Measurements from ENCODE around the gene RNF151.
"Not testable (repeated sequence)": the region's sequence is repeated elsewhere in the genome, so short reads cannot be mapped to it uniquely, and the experiment has no call there.

Gene RNF151

DNA sequence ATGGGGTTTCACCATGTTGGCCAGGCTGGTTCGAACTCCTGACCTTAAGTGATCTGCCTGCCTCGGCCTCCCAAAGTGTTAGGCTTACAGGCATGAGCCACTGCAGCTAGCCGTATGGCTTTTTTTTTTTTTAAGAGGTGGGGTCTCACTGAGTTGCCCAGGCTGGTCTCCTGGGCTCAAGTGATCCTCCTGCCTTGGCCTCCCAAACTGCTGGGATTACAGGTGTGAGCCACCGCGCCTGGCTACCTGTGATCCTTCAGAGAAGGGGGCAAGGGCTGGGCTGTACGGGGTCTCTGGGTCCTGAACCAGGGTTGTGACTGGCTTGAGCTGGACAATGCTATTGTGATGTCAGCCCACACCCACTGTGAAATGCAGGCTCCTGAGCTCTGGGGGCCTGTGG lies at the start of gene RNF151:
Gene RNF151, plus strand, starts transcription at position 397 of the 400 bp plus-strand sequence. CDS start 26 bp downstream, outside the sequence.
- DNase-seq, result no peak

- no peak for DNase-seq
These were observed 49.5 kb upstream of the RNF151 start for GRCh38 chr16:1917056-1917664.

DNA sequence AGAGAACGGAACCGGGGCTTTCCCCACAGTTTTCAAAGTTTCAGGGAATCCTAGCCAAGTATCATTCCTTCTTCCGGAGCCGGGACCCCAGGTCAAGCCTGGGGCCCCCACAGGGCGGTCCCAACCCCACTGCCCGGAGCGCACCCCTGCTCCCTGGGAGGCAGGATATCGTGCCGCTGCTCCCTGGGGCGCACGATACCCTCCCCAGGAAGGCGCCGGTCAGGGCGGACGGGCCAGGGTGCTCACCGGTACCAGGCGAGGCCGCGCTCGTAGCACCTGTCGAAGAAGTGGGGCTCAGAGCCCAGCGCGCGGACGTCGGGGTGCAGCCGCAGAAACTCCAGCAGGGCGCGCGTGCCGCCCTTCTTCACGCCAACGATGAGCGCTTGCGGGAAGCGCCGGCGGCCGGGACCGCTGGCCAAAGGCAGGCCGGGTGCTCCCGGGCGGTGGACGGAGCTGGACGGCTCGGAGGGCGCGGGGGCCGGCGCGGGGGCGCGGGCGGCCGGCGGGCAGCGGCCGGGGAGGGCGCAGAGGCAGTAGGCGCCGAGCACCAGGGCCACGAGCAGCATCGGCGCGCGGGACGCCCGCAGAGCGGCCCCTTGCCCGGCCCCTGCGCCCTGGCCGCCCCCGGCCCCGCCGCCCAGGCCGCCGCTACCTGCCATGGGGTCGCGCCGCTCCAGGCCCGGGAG lies 48.8 kb upstream of the RNF151 start:
- no peak for DNase-seq

DNA sequence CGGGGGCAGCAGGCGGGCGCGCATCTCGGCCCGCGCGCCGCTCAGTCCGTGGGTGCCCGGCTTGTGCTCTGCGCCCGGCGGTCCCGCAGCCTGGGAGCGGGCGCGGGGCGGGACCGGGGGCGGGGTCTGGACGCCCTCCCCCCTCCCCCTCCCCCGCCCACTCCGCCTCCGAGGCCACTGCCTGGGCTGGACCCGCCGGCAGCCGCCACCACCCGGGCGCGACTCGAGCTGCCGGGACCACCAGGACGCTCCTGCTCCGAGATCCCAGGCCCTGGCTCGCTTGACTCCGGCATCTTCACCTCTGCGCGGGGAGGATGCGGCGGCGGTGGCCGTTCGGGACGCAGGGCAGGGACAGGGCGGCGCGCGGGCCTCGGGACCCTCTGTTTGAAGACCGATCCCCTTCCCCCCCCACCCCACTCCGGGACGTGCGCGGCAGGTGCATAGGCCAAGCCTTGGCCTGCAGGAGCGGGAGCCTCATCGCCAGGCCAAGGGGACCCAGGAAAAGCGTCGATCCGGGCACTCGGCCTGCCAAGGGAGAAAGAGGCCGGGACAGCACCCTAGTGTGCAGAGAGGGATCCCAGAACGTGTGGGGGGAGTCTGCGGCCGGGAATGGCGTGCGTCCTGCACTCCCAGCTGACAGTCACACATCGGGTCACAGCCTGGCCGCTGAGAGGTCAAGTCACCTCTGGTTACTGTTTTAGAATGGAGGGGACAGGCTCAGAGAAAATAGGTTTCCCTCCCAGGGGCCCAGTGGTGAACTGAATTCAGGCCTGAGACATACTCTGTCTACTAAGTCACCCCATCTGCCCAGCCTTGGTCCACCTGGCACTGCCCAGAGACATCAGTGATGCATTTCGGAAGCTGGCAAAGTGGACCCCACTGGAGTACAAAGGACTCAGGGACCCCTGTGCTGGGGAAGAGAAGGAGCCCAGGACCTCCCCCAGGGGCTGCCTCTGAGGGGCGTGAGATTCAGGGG lies 48.0 kb upstream of the RNF151 start, which contains the start of gene HS3ST6:
Gene HS3ST6, minus strand, starts transcription at position 65 of the 976 bp plus-strand sequence. CDS start 92 bp downstream, outside the sequence.
- DNase-seq, result no peak

- DNase-seq, result no peak
These were observed 47.2 kb upstream of the RNF151 start for GRCh38 chr16:1919327-1919998.

DNA sequence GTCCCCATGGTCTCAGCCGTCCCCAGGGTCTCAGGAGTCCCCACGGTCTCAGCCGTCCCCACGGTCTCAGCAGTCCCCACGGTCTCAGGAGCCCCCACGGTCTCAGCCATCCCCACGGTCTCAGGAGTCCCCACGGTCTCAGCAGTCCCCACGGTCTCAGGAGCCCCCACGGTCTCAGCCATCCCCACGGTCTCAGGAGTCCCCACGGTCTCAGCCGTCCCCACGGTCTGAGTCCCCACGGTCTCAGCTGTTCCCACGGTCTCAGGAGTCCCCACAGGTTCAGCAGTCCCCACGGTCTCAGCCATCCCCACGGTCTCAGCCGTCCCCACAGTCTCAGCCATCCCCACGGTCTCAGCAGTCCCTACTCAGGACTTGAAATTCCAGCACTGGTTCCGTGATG lies 46.5 kb upstream of the RNF151 start:
- not testable (repeated sequence) for DNase-seq

DNA sequence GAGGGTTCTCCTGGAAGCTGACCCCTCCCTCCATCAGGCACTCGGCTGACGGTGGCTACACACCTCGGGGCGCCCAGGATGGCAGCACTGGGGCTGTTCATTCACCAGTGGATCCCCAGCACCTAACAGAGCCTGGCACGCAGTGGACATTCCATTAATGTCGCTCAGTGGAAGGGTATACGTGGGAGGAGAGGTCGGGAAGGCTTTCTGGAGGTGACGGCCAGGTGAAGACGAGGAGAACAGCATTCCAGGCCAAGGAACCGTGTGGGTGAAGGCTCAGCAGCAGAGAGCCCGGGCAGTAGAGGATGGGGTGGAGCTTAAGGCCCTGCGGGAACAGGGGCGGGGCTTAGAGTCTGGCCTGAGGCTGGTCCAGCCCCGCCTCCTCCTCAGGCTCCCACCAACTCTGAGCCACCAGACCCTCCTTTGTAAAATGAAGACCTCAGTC lies 45.9 kb upstream of the RNF151 start:
- no peak for DNase-seq

DNA sequence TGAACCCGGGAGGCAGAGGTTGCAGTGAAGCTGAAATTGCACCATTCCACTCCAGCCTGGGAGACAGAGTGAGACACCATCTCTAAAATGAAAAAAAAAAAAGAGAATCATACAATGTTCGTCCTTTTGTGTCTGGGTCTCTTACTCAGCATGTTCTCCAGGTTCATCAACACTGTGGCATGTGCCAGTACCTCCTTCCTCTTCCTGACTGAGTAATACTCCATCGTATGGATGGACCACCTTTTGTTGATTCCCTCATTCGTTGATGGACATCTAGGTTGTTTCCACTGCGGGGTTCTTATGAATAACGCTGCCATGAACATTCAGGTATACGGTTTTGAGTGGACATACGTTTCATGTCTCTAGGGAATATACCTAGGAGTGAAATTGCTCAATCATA lies 44.3 kb upstream of the RNF151 start:
- no peak for DNase-seq

DNA sequence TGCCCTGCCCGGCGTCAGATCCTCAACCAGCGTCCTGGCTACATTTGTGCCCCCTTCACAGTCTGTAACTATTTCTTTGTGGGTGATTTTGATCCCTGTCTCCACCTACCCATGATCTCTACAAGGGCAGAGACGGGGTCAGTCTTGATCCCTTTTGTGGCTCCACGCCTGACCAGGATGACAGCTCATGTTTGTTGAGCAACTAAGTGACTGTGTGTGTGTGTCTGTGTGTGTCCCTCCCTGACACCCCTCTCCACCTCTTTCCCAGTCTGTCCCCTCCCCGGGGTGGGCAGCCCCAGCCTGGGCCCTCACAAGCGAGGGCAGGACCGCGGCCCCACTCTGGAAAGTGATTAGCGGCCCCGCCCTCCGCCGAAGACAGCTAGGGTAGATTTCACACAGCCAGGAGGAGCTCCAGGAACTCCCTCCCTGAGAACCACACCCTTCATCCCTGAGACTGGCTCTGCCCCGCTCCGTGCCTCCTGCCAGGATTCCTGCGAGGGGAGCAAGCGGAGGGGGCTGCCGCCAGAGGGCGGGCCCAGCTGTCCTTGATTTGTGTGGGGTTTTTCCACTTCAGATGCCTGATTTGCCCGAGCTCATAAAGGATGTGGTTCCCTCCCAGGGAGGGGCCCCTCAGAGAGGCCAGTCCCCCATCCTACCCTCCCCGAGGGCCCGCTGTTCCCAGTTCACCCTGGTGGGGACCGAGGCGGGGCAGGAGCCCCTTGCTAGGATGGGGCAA lies 43.2 kb upstream of the RNF151 start:
- DNase-seq, result no peak

- no peak for DNase-seq
These were observed 42.6 kb upstream of the RNF151 start for GRCh38 chr16:1924095-1924494.

GRCh38 chr16:1926271-1926670 lies 40.4 kb upstream of the RNF151 start:
- DNase-seq, result no peak

GRCh38 chr16:1929105-1929504 lies 37.6 kb upstream of the RNF151 start:
- peak; percentile 13 for DNase-seq

GRCh38 chr16:1929578-1930337 lies 36.9 kb upstream of the RNF151 start:
- peak; percentile 53 for DNase-seq

DNA sequence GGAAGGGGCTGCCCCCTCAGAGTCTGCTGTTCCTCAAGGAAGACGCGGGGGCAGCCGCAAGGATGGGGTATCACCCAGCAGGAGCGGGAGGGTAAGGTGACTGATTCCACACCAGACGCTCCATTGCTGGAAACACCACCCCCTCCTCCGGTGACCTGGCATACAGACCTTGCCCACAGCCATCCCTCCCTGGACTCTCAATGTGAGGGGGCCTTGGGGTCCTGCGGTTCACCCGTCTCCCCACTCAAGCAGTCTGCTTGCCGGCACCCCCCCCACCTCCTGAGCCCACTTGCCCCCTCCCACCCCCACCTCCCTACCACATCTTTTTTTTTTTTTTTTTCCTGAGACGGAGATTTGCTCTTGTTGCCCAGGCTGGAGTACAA lies 36.3 kb upstream of the RNF151 start:
- no peak for DNase-seq

- no peak for DNase-seq
These were observed 34.3 kb upstream of the RNF151 start for GRCh38 chr16:1932050-1933028.

DNA sequence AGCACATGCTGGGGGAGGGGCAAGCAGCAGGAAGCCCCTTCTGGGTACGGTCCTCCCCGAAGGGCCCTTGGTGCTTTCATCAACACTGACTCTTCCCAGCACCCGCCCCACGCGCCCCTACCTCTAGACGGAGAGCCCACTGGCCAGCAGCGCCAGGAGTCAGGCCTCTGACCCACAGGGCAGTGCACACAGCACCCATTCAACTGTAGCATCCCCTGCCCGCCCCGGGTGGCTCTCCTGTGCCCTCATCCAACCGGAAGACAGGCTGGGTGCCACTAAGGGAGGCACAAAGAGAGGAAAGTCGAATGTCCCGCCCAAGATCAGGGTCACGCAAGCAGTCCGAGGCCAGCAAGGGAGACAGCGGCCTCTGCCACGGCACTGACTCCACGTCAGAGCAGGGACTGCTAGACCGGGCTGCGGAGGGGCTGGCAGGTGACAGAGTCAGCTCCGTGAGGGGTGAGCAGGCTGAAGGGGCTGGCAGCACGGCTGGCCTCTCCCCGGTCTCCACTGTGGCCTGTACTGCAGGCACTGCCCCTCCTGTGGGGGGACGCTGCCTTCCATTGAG lies 33.5 kb upstream of the RNF151 start:
- no peak for DNase-seq

DNA sequence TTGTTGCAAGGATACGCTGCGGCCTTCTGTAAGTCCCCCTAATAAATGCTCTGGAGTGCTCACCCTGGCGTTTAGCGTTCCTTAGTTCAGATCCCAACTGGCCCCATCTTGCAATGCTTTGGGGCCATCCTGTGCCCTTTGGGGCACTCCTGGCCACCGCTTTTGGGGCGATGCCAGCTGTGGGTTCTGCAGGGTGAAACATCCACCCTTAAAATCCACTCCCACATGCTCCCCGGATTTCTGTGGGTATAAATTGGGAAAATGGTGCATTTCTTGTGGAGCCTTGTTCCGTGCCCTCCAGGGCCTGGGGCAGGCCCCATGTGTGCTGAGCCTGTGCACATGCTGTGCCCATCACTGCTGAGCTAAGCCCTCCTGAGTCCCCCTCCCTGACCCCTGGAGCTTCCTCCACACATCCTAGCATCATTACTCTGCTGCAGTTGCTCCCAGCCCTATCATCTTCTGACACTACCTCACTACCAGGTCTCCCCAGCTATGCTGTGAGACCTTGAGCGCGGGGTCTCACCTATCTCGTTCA lies 29.6 kb upstream of the RNF151 start:
- DNase-seq, result no peak

- no peak for DNase-seq
These were observed 28.3 kb upstream of the RNF151 start for GRCh38 chr16:1938316-1938715.

- DNase-seq, result no peak
These were observed 27.7 kb upstream of the RNF151 start for GRCh38 chr16:1938910-1939309.
